LoVo (cell line): ENCODE measurements around the gene BTNL3.
"Not testable (repeated sequence)": the region's sequence is repeated elsewhere in the genome, so short reads cannot be mapped to it uniquely, and the experiment has no call there.

Source experiments
- DNase-seq: peaks from one replicate; pipeline ENCODE4 v3.0.0-alpha.2; 2016; ENCODE audit warnings: low spot score

Gene BTNL3

GRCh38 chr5:180988592-180988991, at the start of gene BTNL3:
BTNL3 (plus strand) TSS chr5:180988846; CDS start chr5:180989029, 183 bp downstream.
- no peak for DNase-seq

- no peak for DNase-seq
These were observed 38.2 kb upstream of the BTNL3 start for GRCh38 chr5:180950291-180950949.

GRCh38 chr5:180959661-180960060, 29.0 kb upstream of the BTNL3 start:
- no peak for DNase-seq

- DNase-seq: no peak
These were observed 28.4 kb upstream of the BTNL3 start for GRCh38 chr5:180960209-180960608.

GRCh38 chr5:180969406-180969805, 19.2 kb upstream of the BTNL3 start:
- no peak for DNase-seq

- no peak for DNase-seq
These were observed 18.3 kb upstream of the BTNL3 start for GRCh38 chr5:180970336-180970735.

GRCh38 chr5:180970875-180971274, 17.8 kb upstream of the BTNL3 start:
- no peak for DNase-seq

GRCh38 chr5:180974612-180975315, 13.9 kb upstream of the BTNL3 start:
- no peak for DNase-seq

- DNase-seq: no peak
These were observed 13.3 kb upstream of the BTNL3 start for GRCh38 chr5:180975338-180975737.

GRCh38 chr5:180976518-180976917, 12.1 kb upstream of the BTNL3 start:
- no peak for DNase-seq

GRCh38 chr5:180977852-180978251, 10.8 kb upstream of the BTNL3 start:
- no peak for DNase-seq

- no peak for DNase-seq
These were observed 6.5 kb upstream of the BTNL3 start for GRCh38 chr5:180982008-180982741.

GRCh38 chr5:180988016-180988415, 630 bp upstream of the BTNL3 start:
- no peak for DNase-seq

- DNase-seq: no peak
These were observed 1.6 kb downstream of the BTNL3 start for GRCh38 chr5:180990086-180990881.

GRCh38 chr5:180990882-180991242, 2.2 kb downstream of the BTNL3 start:
- no peak for DNase-seq

GRCh38 chr5:181001947-181002346, 13.3 kb downstream of the BTNL3 start:
- no peak for DNase-seq

- DNase-seq: no peak
These were observed 17.1 kb downstream of the BTNL3 start for GRCh38 chr5:181005791-181006190.

- no peak for DNase-seq
These were observed 19.5 kb downstream of the BTNL3 start for GRCh38 chr5:181008136-181008535.

- not testable (repeated sequence) for DNase-seq
These were observed 21.4 kb downstream of the BTNL3 start for GRCh38 chr5:181010018-181010417.

GRCh38 chr5:181014654-181015053, 26.0 kb downstream of the BTNL3 start:
- not testable (repeated sequence) for DNase-seq

- DNase-seq: not testable (repeated sequence)
These were observed 28.8 kb downstream of the BTNL3 start for GRCh38 chr5:181017448-181017847.

- no peak for DNase-seq
These were observed 32.0 kb downstream of the BTNL3 start for GRCh38 chr5:181020688-181021087.
